Skin epidermis (tissue), 12 donors: ENCODE measurements around the gene GLRX2.

ENCODE experiments used
- H3K27ac ChIP-seq, 21 experiments: fragments of 200-600 bp; sonication (generic) in 11 of 21; one replicate each; pipeline ENCODE4 v1.5.0; 2020; ENCODE audit warnings: mild to moderate bottlenecking in 3 of 21, inconsistent platforms in 2 of 21, moderate library complexity in 2 of 21
- H3K4me3 ChIP-seq, 7 experiments: fragments of 200-600 bp; sonication (generic) in 2 of 7; one replicate each; pipeline ENCODE4 v1.5.0; 2020; ENCODE audit warnings: inconsistent platforms in 2 of 7, mild to moderate bottlenecking in 2 of 7, moderate library complexity in 1 of 7

The GLRX2 gene

DNA sequence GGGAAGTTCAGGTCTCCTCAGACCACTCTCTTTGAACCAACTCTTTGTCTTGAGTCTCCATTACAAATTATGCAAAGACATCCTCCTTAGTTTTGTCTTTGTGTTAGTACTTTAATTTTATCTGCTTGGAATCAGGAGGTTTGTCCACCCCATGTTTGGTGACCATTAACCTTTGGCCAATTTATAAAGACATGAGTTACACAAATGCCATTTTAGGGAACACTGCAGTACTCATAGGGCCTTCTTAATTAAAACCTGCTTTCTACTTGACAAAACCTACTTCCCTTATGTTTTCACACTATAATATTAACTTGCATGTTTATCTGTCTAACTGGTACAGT, 8.7 kb upstream of the GLRX2 start:
- Histone ChIP-seq H3K4me3 (no peak overlapping the region), H3K27ac (no peak overlapping the region)

- Histone ChIP-seq H3K27ac (no peak overlapping the region), H3K4me3 (no peak overlapping the region)
Measured at GRCh38 chr1:193113258-193113991, 8.2 kb upstream of the GLRX2 start.

GRCh38 chr1:193111641-193112090, 6.5 kb upstream of the GLRX2 start:
- no peak overlapping the region for H3K4me3 ChIP-seq
- H3K27ac ChIP-seq = peak overlapping the region in 1 of 21 experiments; percentile 6

DNA sequence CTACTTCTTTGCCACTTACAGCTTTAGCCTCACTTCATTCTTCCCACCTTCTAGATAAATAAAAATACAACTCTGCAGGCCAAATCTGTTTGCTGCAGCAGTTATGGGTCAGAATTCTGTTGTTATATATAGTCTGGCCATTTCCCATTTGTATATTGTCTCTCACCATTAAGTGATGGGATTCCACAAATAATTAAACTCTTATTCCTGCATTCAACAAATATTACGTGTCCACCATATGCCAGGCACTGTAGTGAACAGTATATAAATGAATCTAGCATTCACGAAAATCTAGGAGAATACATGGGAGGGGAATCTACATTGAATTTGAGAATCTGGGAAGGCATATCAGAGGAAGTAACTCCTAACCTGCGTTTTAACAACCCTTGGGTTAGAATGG, 5.7 kb upstream of the GLRX2 start:
- Histone ChIP-seq H3K27ac (no peak overlapping the region), H3K4me3 (no peak overlapping the region)

DNA sequence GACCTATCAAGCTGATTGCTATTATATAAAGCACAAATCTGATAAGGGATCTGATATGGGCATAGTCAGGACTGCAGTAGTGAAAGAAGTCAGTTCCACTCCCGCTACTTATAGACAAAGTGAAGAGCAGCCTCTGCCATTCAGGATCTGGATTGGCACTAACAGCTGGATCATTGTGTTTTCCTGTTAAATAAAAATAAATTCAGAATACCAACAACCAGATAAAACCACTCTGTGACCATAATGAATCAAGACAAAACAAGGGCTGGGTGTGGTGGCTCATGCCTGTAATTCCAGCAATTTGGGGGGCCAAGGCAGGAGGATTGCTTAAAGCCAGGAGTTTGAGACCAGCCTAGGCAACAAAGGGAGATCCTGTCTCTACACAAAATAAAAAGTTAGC, 5.0 kb upstream of the GLRX2 start:
- H3K4me3 ChIP-seq = no peak overlapping the region
- H3K27ac ChIP-seq = no peak overlapping the region

- Histone ChIP-seq H3K27ac (no peak overlapping the region), H3K4me3 (no peak overlapping the region)
Measured at GRCh38 chr1:193109619-193110018, 4.4 kb upstream of the GLRX2 start.

- no peak overlapping the region for H3K27ac ChIP-seq
- no peak overlapping the region for H3K4me3 ChIP-seq
Measured at GRCh38 chr1:193108471-193108870, 3.3 kb upstream of the GLRX2 start.

- peak overlapping the region in 20 of 21 experiments; percentile 69 to 98 (median 90) for H3K27ac ChIP-seq
- peak overlapping the region; percentile 56 to 92 (median 83) for H3K4me3 ChIP-seq
Measured at GRCh38 chr1:193105821-193106177, 585 bp upstream of the GLRX2 start.

DNA sequence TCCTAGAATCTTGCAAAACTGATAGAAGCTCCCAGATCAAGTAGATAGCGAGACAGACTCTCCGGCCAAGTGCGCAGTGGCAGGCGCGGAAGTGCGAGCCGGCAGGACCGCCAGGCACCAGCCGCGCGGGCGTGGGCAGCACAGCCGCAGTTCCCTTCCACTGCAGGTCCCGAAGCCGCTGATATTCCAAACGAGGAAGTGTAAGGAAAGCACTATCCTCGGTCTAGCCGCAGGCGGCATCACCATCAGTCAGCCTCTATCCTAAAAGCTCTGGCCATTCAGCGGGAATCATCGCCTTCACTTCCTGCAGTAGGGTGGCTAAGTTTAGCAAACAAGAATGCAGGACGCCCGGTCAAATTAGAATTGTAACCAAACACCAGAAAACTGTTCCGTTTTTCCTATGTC, 710 bp downstream of the GLRX2 start:
- H3K4me3 ChIP-seq = peak overlapping the region; percentile 56 to 92 (median 83)
- H3K27ac ChIP-seq = peak overlapping the region in 20 of 21 experiments; percentile 69 to 98 (median 90)

- Histone ChIP-seq H3K4me3 (peak overlapping the region; percentile 56 to 92 (median 83)), H3K27ac (peak overlapping the region in 20 of 21 experiments; percentile 69 to 98 (median 90))
Measured at GRCh38 chr1:193103759-193104501, 1.3 kb downstream of the GLRX2 start.

- H3K27ac ChIP-seq = peak overlapping the region in 1 of 21 experiments; percentile 3
- H3K4me3 ChIP-seq = no peak overlapping the region
Measured at GRCh38 chr1:193102662-193103061, 2.6 kb downstream of the GLRX2 start.

DNA sequence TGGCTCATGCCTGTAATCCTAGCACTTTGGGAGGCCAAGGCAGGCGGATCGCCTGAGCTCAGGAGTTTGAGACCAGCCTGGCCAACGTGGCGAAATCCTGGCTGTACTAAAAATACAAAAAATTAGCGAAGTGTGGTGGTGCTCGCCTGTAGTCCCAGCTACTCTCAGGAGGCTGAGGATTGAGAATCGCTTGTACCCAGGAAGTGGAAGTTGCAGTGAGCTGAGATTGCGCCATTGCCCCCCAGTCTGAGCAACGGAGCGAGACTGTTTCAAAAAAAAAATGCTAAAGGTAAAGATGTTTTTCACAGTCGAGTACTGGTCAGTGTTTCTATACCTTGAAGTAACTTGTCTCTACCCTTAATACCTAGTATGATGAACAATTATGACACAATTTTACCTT, 11.1 kb downstream of the GLRX2 start:
- H3K27ac ChIP-seq = no peak overlapping the region

DNA sequence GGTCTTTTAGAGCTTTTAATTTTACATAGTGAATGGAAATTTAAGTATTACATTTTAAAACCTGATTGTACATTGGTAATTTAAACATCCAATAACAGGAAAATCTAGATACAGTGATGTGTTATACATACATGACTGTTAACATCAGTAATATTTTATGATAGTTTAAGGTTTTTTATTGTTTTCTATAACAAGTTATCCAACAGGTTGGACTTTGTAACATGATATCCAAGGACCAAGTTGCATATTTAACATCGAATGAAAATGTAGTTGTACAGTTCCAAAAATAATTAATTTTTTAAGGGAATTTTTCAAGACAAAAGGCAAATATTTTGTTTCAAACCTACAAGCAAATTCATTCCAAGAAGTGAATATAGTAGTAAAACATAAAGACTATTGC, 14.3 kb downstream of the GLRX2 start:
- Histone ChIP-seq H3K4me3 (no peak overlapping the region), H3K27ac (no peak overlapping the region)

More for the DNA sequence above, 11.1 kb downstream of the GLRX2 start:
- H3K4me3 ChIP-seq = no peak overlapping the region

GRCh38 chr1:193087893-193088292, 17.3 kb downstream of the GLRX2 start:
- Histone ChIP-seq H3K4me3 (no peak overlapping the region), H3K27ac (no peak overlapping the region)

- Histone ChIP-seq H3K4me3 (no peak overlapping the region), H3K27ac (no peak overlapping the region)
Measured at GRCh38 chr1:193086342-193086741, 18.9 kb downstream of the GLRX2 start.

- Histone ChIP-seq H3K27ac (no peak overlapping the region), H3K4me3 (no peak overlapping the region)
Measured at GRCh38 chr1:193085263-193085662, 20.0 kb downstream of the GLRX2 start.

DNA sequence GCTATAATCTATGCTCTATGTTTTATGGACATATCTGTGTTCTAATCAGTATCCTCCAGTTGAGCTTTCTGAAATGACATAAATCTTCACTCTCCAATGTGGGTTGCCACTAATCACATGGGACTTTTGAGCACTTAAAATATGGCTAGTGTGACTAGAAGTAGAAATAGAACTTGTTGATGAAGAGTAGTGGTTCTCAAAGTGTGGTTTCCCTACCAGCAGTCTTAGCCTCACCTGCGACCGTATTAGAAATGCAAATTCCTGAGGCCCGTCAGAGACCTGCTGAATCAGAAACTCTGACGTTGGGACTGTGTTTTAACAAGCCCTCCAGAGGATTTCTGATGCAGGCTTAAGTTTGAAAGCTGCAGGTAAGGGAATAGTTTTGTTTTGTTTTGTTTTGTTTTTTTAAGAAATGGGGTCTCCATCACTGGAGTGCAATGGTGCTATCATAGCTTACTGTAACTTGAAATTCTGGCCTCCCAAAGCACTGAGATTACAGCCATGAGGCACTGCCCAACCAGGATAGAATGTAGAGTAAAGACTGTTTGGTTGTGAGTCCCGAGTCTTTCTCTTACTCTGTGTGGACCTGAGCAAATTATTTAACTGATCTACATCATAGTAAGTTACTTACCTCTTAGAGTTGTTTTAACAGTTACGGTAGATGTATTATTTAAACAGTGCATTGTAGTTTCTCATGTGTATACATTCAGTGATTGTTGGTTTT, 21.7 kb downstream of the GLRX2 start:
- no peak overlapping the region for H3K4me3 ChIP-seq
- no peak overlapping the region for H3K27ac ChIP-seq

- H3K4me3 ChIP-seq = no peak overlapping the region
- no peak overlapping the region for H3K27ac ChIP-seq
Measured at GRCh38 chr1:193079187-193079586, 26.0 kb downstream of the GLRX2 start.

GRCh38 chr1:193077991-193078390, 27.2 kb downstream of the GLRX2 start:
- no peak overlapping the region for H3K4me3 ChIP-seq
- no peak overlapping the region for H3K27ac ChIP-seq

DNA sequence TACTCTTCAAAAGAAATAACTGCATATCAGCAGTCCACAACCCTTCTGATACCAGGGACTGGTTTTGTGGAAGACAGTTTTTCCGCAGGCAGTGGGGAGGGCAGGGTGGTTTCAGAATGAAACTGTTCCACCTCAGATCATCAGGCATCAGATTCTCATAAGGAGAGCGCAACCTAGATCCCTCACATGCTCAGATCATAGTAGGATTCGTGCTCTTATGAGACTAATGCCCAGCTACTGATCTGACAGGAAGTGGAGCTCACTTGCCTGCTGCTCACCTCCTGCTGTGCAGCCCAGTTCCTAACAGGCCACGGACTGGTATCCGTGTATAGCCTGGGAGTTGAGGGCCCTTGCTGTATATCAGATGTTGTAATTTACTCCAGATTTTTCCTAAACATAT, 34.3 kb downstream of the GLRX2 start:
- Histone ChIP-seq H3K27ac (peak overlapping the region in 3 of 21 experiments; percentile 20 to 47 (median 42)), H3K4me3 (no peak overlapping the region)

- no peak overlapping the region for H3K4me3 ChIP-seq
- peak overlapping the region in 3 of 21 experiments; percentile 14 to 47 (median 20) for H3K27ac ChIP-seq
Measured at GRCh38 chr1:193070386-193070753, 34.8 kb downstream of the GLRX2 start.
